ENCODE data around the gene ANTXR1.

DNA sequence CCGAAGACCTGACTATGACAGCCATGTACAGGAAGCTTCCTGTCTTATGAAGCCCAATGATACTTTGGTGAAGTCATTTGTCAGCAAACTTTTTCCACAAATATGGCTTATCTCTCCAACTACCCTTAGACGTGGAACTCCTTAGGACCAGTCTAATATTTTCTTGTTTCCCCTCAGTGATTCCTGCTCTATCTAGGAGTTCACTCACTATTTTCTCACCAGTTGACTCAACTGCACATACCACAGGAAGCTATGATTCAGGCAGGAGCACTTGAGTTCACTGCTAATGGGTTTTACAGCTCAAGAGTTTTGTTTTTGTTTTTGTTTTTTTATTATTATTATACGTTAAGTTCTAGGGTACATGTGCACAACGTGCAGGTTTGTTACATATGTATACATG is 109.3 kb downstream of the ANTXR1 start:
- TF ChIP-seq, protein P1, sequence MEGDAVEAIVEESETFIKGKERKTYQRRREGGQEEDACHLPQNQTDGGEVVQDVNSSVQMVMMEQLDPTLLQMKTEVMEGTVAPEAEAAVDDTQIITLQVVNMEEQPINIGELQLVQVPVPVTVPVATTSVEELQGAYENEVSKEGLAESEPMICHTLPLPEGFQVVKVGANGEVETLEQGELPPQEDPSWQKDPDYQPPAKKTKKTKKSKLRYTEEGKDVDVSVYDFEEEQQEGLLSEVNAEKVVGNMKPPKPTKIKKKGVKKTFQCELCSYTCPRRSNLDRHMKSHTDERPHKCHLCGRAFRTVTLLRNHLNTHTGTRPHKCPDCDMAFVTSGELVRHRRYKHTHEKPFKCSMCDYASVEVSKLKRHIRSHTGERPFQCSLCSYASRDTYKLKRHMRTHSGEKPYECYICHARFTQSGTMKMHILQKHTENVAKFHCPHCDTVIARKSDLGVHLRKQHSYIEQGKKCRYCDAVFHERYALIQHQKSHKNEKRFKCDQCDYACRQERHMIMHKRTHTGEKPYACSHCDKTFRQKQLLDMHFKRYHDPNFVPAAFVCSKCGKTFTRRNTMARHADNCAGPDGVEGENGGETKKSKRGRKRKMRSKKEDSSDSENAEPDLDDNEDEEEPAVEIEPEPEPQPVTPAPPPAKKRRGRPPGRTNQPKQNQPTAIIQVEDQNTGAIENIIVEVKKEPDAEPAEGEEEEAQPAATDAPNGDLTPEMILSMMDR (IDR thresholded peaks at IDR 0.05) = no peak
- TF ChIP-seq POLR2A (IDR thresholded peaks at IDR 0.05) (no peak), EP300 (IDR thresholded peaks at IDR 0.05) (no peak), POLR2AphosphoS5 (IDR thresholded peaks at IDR 0.05) (no peak)

Data from gastroesophageal sphincter (tissue), 3 donors.